WTC11 (cell line): ENCODE results near the gene KCNK4. TPM values are rescaled to one million over a fixed set of nuclear protein-coding genes. Genes with fewer than 3 reads are reported as not detected.
A peak's percentile ranks its signal among the peaks of the same experiment; 100 is the strongest.

Source experiments
- AR ChIP-seq: fragments of 250-450 bp; sonication (Bioruptor Pico); IDR thresholded peaks from 2 replicates; pipeline ENCODE4 v1.9.0; 2021; ENCODE audit warnings: mild to moderate bottlenecking
- ARID4B ChIP-seq: sonication (generic); formaldehyde crosslinking; IDR thresholded peaks from 2 replicates; pipeline ENCODE4 v1.8.0; 2023; ENCODE audit warnings: missing genetic modification reagents, mild to moderate bottlenecking, borderline replicate concordance
- CDX4 ChIP-seq: fragments of 250-450 bp; sonication (Bioruptor Pico); IDR thresholded peaks from 2 replicates; pipeline ENCODE4 v1.9.0; 2021; ENCODE audit warnings: moderate library complexity, mild to moderate bottlenecking, inconsistent platforms, borderline replicate concordance
- CTCF ChIP-seq: fragments of 200-600 bp; IDR thresholded peaks from 2 replicates; pipeline ENCODE4 v1.8.0; 2022; ENCODE audit warnings: antibody characterized with exemption
- ELF4 ChIP-seq: sonication (generic); formaldehyde crosslinking; IDR thresholded peaks from 2 replicates; pipeline ENCODE4 v1.8.1; 2022; ENCODE audit warnings: low read depth, mild to moderate bottlenecking, moderate library complexity, missing genetic modification reagents
- GRHL2 ChIP-seq: fragments of 250-450 bp; sonication (Bioruptor Pico); IDR thresholded peaks from 2 replicates; pipeline ENCODE4 v1.8.0; 2022; ENCODE audit warnings: mild to moderate bottlenecking, moderate library complexity; ENCODE audit not compliant: insufficient replicate concordance, severe bottlenecking
- MXD4 ChIP-seq: fragments of 250-450 bp; sonication (Bioruptor Pico); IDR thresholded peaks from 2 replicates; pipeline ENCODE4 v1.8.0; 2021; ENCODE audit warnings: mild to moderate bottlenecking, moderate library complexity, borderline replicate concordance
- NFATC4 ChIP-seq: fragments of 250-450 bp; sonication (Bioruptor Pico); IDR thresholded peaks from 2 replicates; pipeline ENCODE4 v1.9.0; 2021; ENCODE audit warnings: mild to moderate bottlenecking
- NFE2L1 ChIP-seq: sonication (generic); formaldehyde crosslinking; IDR thresholded peaks from 2 replicates; pipeline ENCODE4 v1.8.1; 2023; ENCODE audit warnings: missing genetic modification reagents
- NR2C2 ChIP-seq: sonication (generic); formaldehyde crosslinking; IDR thresholded peaks from 2 replicates; pipeline ENCODE4 v1.8.0; 2022; ENCODE audit warnings: mild to moderate bottlenecking, missing genetic modification reagents
- RELA ChIP-seq: sonication (generic); formaldehyde crosslinking; IDR thresholded peaks from 2 replicates; pipeline ENCODE4 v1.8.1; 2022; ENCODE audit warnings: missing genetic modification reagents, mild to moderate bottlenecking, borderline replicate concordance
- TP53 ChIP-seq: sonication (generic); formaldehyde crosslinking; IDR thresholded peaks from 2 replicates; pipeline ENCODE4 v1.8.1; 2023; ENCODE audit warnings: mild to moderate bottlenecking, missing genetic modification reagents
- ZNF423 ChIP-seq: fragments of 250-450 bp; sonication (Bioruptor Pico); IDR thresholded peaks from 2 replicates; pipeline ENCODE4 v2.1.2; 2022; ENCODE audit warnings: mild to moderate bottlenecking, moderate library complexity
- ZNF532 ChIP-seq: fragments of 250-450 bp; sonication (Bioruptor Pico); IDR thresholded peaks from 2 replicates; pipeline ENCODE4 v1.9.0; 2021; ENCODE audit warnings: mild to moderate bottlenecking, borderline replicate concordance
- ZNF671 ChIP-seq: fragments of 250-450 bp; sonication (Bioruptor Pico); IDR thresholded peaks from 2 replicates; pipeline ENCODE4 v1.8.0; 2021; ENCODE audit warnings: mild to moderate bottlenecking
- total RNA-seq: library from RNA; stranded (reverse); gene quantifications from 3 replicates; pipeline ENCODE4 v1.2.3, GENCODE V29; 2021

The KCNK4 gene
- total RNA-seq, 1 experiment from 2014 or later: 0.74 TPM

- TF ChIP-seq ZNF532 (CRISPR knock-in tag) (no peak), ELF4 (no peak), RELA (CRISPR knock-in tag) (no peak), ZNF423 (CRISPR knock-in tag) (no peak), AR (CRISPR knock-in tag) (no peak), MXD4 (no peak), NFE2L1 (no peak), ZNF671 (CRISPR knock-in tag) (no peak), GRHL2 (CRISPR knock-in tag) (no peak), NFATC4 (CRISPR knock-in tag) (no peak), CDX4 (CRISPR knock-in tag) (no peak), ARID4B (CRISPR knock-in tag) (peak; percentile 24; the same call in 1 of the 2 replicates), TP53 (CRISPR knock-in tag) (no peak), NR2C2 (no peak), CTCF (no peak)
These were observed 26.3 kb downstream of the KCNK4 start, which contains the start of gene TRMT112 (continued) for GRCh38 chr11:64317325-64317960.
